Endothelial cell of umbilical vein (primary cell): Measurements from ENCODE around the gene OR2T8. TPM values are rescaled to one million over a fixed set of nuclear protein-coding genes. Genes with fewer than 3 reads are reported as not detected.

Experiments
- BruUV-seq: library from RNA; stranded (reverse); fragments of 400-500 nt; replicated peaks from 2 replicates; lab custom pipeline; 2021; lab: Mats Ljungman, UMichigan
- CTCF ChIA-PET: fragments of 300-600, 350-600 bp; sonication (Branson Sonifier 250); formaldehyde crosslinking; loops from one replicate; lab custom pipeline; 2021; ENCODE audit warnings: antibody characterized with exemption, inconsistent platforms; lab: Charles Lee
- POLR2A ChIA-PET: fragments of 300-600, 350-600 bp; sonication (Branson Sonifier 250); formaldehyde crosslinking; loops from one replicate; lab custom pipeline; 2021; ENCODE audit warnings: antibody characterized with exemption, inconsistent platforms; lab: Charles Lee
- DNase-seq: peaks from one replicate; pipeline ENCODE4 v3.0.0-alpha.2; 2011; ENCODE audit warnings: low read depth, low spot score
- FAIRE-seq: peaks from 2 replicates; lab custom pipeline; 2011; peaks lifted over from hg19 to GRCh38; lab: Jason Lieb, UNC
- H2AFZ ChIP-seq: 2 replicates; pipeline ENCODE4 v1.6.0; 2012; ENCODE audit warnings: low read depth, low read length, control low read depth, inconsistent platforms
- H3K27ac ChIP-seq: 2 replicates; pipeline ENCODE4 v1.5.1; 2011; ENCODE audit warnings: low read depth, mild to moderate bottlenecking, control low read depth, low read length, moderate library complexity; ENCODE audit not compliant: insufficient read depth
- H3K27me3 ChIP-seq, 2 experiments: 2 replicates each; pipeline versions ENCODE4 v1.6.0 to v1.6.1; 2011; ENCODE audit warnings: low read length in 2 of 2, mixed read lengths in 1 of 2; ENCODE audit not compliant: control insufficient read depth in 2 of 2, insufficient read depth in 2 of 2
- H3K36me3 ChIP-seq, 2 experiments: 2 replicates in 1 of 2; 3 replicates in 1 of 2; pipeline ENCODE4 v1.5.1; 2011; ENCODE audit warnings: low read length in 2 of 2, mild to moderate bottlenecking in 1 of 2, moderate library complexity in 1 of 2; ENCODE audit not compliant: control insufficient read depth in 2 of 2, insufficient read depth in 2 of 2; ENCODE audit errors: extremely low read depth in 1 of 2
- H3K4me1 ChIP-seq: 3 replicates; pipeline ENCODE4 v1.5.1; 2011; ENCODE audit warnings: mild to moderate bottlenecking, low read length; ENCODE audit not compliant: control insufficient read depth, insufficient read depth; ENCODE audit errors: extremely low read depth
- H3K4me2 ChIP-seq: 2 replicates; pipeline ENCODE4 v1.6.1; 2011; ENCODE audit warnings: low read length, control low read depth, mixed read lengths; ENCODE audit not compliant: insufficient read depth
- H3K4me3 ChIP-seq, 3 experiments: fragments of 200-600 bp in 1 of 3; sonication (generic), shearing (Covaris generic) in 1 of 3; replicated peaks in 1 of 3; 2 replicates each; pipeline ENCODE4 v1.5.1; 2011 to 2016; ENCODE audit warnings: control low read depth in 3 of 3, low read length in 3 of 3, mild to moderate bottlenecking in 2 of 3, inconsistent platforms in 1 of 3, low read depth in 1 of 3, moderate library complexity in 1 of 3; ENCODE audit not compliant: insufficient read depth in 1 of 3
- H3K79me2 ChIP-seq: 2 replicates; pipeline ENCODE4 v1.6.0; 2012; ENCODE audit warnings: low read length, inconsistent platforms; ENCODE audit not compliant: control insufficient read depth, insufficient read depth
- H3K9ac ChIP-seq: replicated peaks from 2 replicates; pipeline ENCODE3; 2011; ENCODE audit warnings: low read length, control low read depth; ENCODE audit not compliant: insufficient read depth; ENCODE audit errors: extremely low read depth
- H3K9me1 ChIP-seq: replicated peaks from 3 replicates; pipeline ENCODE4 v1.6.0; 2011; ENCODE audit warnings: mild to moderate bottlenecking, low read length; ENCODE audit not compliant: control insufficient read depth, insufficient read depth; ENCODE audit errors: extremely low read depth
- H3K9me3 ChIP-seq: replicated peaks from 2 replicates; pipeline ENCODE4 v1.5.1; 2012; ENCODE audit warnings: low read length, inconsistent platforms; ENCODE audit not compliant: control insufficient read depth, insufficient read depth
- H4K20me1 ChIP-seq: replicated peaks from 2 replicates; pipeline ENCODE3; 2011; ENCODE audit warnings: mild to moderate bottlenecking, low read length; ENCODE audit not compliant: control insufficient read depth, insufficient read depth; ENCODE audit errors: extremely low read depth
- EZH2 ChIP-seq: IDR thresholded peaks from 2 replicates; pipeline ENCODE4 v1.6.1; 2012; ENCODE audit warnings: borderline replicate concordance, low read depth, mild to moderate bottlenecking, moderate library complexity, low read length, inconsistent platforms; ENCODE audit not compliant: severe bottlenecking
- FOS ChIP-seq: IDR thresholded peaks from 2 replicates; pipeline ENCODE4 v1.6.1; 2011; ENCODE audit warnings: mild to moderate bottlenecking, low read length, moderate library complexity, borderline replicate concordance; ENCODE audit not compliant: insufficient read depth
- GATA2 ChIP-seq: IDR thresholded peaks from 2 replicates; pipeline ENCODE4 v1.7.0; 2011; ENCODE audit warnings: low read depth, mild to moderate bottlenecking, moderate library complexity, mixed read lengths, low read length; ENCODE audit not compliant: insufficient read length, insufficient read depth
- JUN ChIP-seq: IDR thresholded peaks from 2 replicates; pipeline ENCODE4 v1.6.1; 2011; ENCODE audit warnings: borderline replicate concordance, low read depth; ENCODE audit not compliant: insufficient read length, insufficient read depth
- MAX ChIP-seq: IDR thresholded peaks from 2 replicates; pipeline ENCODE4 v1.6.1; 2011; ENCODE audit not compliant: insufficient read depth, insufficient read length
- MYC ChIP-seq: IDR thresholded peaks from one replicate; pipeline ENCODE4 v1.6.1; 2011; ENCODE audit warnings: mild to moderate bottlenecking, low read depth, low read length
- POLR2A ChIP-seq: IDR thresholded peaks from 2 replicates; pipeline ENCODE4 v1.6.1; 2012; ENCODE audit warnings: low read depth, mild to moderate bottlenecking, control low read depth, low read length
- POLR2AphosphoS5 ChIP-seq: IDR thresholded peaks from 2 replicates; pipeline ENCODE4 v1.6.1; 2012; ENCODE audit warnings: low read depth, mild to moderate bottlenecking, control low read depth, low read length, moderate library complexity; ENCODE audit not compliant: insufficient read depth
- dilution Hi-C: fragments of 300-500 bp; cut with MboI; formaldehyde crosslinking; loops from one replicate; pipeline ENCODE4 v1.15.0; 2019; ENCODE audit warnings: low sequenced_read_pairs; ENCODE audit not compliant: extremely low pct_ligation_motif_present
- intact Hi-C: fragments of 100-400 bp; cut with micrococcal nuclease; formaldehyde crosslinking; loops from one replicate; pipeline ENCODE4 v1.10.0; 2022
- polyA plus RNA-seq, 4 experiments: library from polyadenylated mRNA; depleted of rRNA in 3 of 4; stranded (reverse) in 3 of 4; unstranded in 1 of 4; fragments of >200 nt; gene quantifications; 2 replicates each; pipeline versions ENCODE4 v1.2.1 to v1.2.3, GENCODE V29; 2011 to 2012; ENCODE audit warnings: missing spikeins in 1 of 4
- total RNA-seq: library from RNA; stranded (reverse); gene quantifications from 2 replicates; pipeline ENCODE4 v1.2.3, GENCODE V29; 2021
- TF ChIP-seq, protein P1 (sequence below), 2 donors: IDR thresholded peaks; 1 replicate in 1 of 2; 2 replicates in 1 of 2; pipeline ENCODE4 v1.5.1; 2011; ENCODE audit warnings: low read length in 2 of 2, mild to moderate bottlenecking in 2 of 2, moderate library complexity in 2 of 2, control low read depth in 1 of 2, inconsistent platforms in 1 of 2, low read depth in 1 of 2; ENCODE audit not compliant: insufficient read depth in 1 of 2; ENCODE audit errors: extremely low read depth in 1 of 2

OR2T8 gene
- total and polyA plus RNA-seq, 2 donors (not counting 3 experiments of a cell fraction or from before 2014, with no cell fraction given) = not detected

- DNase-seq = peak; percentile 21
- no peak overlapping the region for H3K9ac ChIP-seq
- H3K4me3 ChIP-seq = no peak overlapping the region
- intact Hi-C loops = no loop called here
- dilution Hi-C loops = no loop called here
- H3K9me1 ChIP-seq = no peaks in the 10 kb centered on the region
- no TSS peak for BruUV-seq
- no peaks in the 10 kb centered on the region for H4K20me1 ChIP-seq
- CTCF ChIA-PET = no interaction called here
- no peak overlapping the region for H2AFZ ChIP-seq
- no peak overlapping the region for H3K4me2 ChIP-seq
- TF ChIP-seq POLR2AphosphoS5 (no peak), EZH2 (no peak), MAX (no peak), MYC (no peak), POLR2A (no peak), JUN (no peak), GATA2 (no peak), FOS (no peak)
- TF ChIP-seq, protein P1, sequence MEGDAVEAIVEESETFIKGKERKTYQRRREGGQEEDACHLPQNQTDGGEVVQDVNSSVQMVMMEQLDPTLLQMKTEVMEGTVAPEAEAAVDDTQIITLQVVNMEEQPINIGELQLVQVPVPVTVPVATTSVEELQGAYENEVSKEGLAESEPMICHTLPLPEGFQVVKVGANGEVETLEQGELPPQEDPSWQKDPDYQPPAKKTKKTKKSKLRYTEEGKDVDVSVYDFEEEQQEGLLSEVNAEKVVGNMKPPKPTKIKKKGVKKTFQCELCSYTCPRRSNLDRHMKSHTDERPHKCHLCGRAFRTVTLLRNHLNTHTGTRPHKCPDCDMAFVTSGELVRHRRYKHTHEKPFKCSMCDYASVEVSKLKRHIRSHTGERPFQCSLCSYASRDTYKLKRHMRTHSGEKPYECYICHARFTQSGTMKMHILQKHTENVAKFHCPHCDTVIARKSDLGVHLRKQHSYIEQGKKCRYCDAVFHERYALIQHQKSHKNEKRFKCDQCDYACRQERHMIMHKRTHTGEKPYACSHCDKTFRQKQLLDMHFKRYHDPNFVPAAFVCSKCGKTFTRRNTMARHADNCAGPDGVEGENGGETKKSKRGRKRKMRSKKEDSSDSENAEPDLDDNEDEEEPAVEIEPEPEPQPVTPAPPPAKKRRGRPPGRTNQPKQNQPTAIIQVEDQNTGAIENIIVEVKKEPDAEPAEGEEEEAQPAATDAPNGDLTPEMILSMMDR (IDR thresholded peaks at IDR 0.05; ENCODE audit: extremely low read depth in 1 of 2, insufficient read depth in 1 of 2, low read depth in 1 of 2, low read length in 2 of 2) = no peak
- H3K36me3 ChIP-seq = no peaks in the 10 kb centered on the region
- no peak overlapping the region for H3K27ac ChIP-seq
- no peaks in the 10 kb centered on the region for H3K27me3 ChIP-seq
- no peak for FAIRE-seq
- POLR2A ChIA-PET = interaction anchor here (0.6 kb wide), 1 partner anchor 815 kb away, joined by 9 read pairs; no protein-coding TSS in a partner anchor
- no peaks in the 10 kb centered on the region for H3K4me1 ChIP-seq
- peaks cover 4% of the 10 kb centered on the region for H3K9me3 ChIP-seq
- no peaks in the 10 kb centered on the region for H3K79me2 ChIP-seq
These were observed 13.5 kb upstream of the OR2T8 start for GRCh38 chr1:247906504-247907047.
